Gastrocnemius medialis (tissue), 4 donors: ENCODE data around the gene RAB33A. TPM values are rescaled to one million over a fixed set of nuclear protein-coding genes. Genes with fewer than 3 reads are reported as not detected.

Experiments
- ATAC-seq, 2 donors: fragments of 150-250 bp; one replicate each; pipeline ENCODE4 v1.9.1; 2016
- DNase-seq, 2 donors: peaks; one replicate each; pipeline ENCODE4 v3.0.0-alpha.2; 2019
- H3K27ac ChIP-seq, 4 donors: fragments of 200-600 bp; sonication (generic); 1 replicate in 1 of 4; 2 replicates in 3 of 4; pipeline ENCODE4 v1.5.1; 2016 to 2018; ENCODE audit warnings: mild to moderate bottlenecking in 2 of 4, moderate library complexity in 1 of 4
- H3K27me3 ChIP-seq, 3 donors: fragments of 200-600 bp; sonication (generic) in 2 of 3; 1 replicate in 1 of 3; 2 replicates in 2 of 3; pipeline versions ENCODE4 v1.5.1 to v1.6.0; 2016 to 2019; ENCODE audit warnings: mild to moderate bottlenecking in 1 of 3, moderate library complexity in 1 of 3
- H3K36me3 ChIP-seq, 2 donors: fragments of 200-600 bp; sonication (generic) in 1 of 2; one replicate each; pipeline ENCODE4 v1.5.1; 2017 to 2018
- H3K4me1 ChIP-seq, 2 donors: fragments of 200-600 bp; sonication (generic) in 1 of 2; one replicate each; pipeline ENCODE4 v1.5.1; 2016 to 2017; ENCODE audit warnings: mild to moderate bottlenecking in 2 of 2
- H3K4me3 ChIP-seq, 4 donors: fragments of 200-600 bp; sonication (generic) in 3 of 4; 1 replicate in 1 of 4; 2 replicates in 3 of 4; pipeline ENCODE4 v1.5.1; 2016 to 2019; ENCODE audit warnings: mild to moderate bottlenecking in 2 of 4
- H3K9me3 ChIP-seq, 3 donors: fragments of 200-600 bp; sonication (generic) in 2 of 3; 1 replicate in 1 of 3; 2 replicates in 2 of 3; pipeline ENCODE4 v1.5.1; 2016 to 2019
- POLR2A ChIP-seq, 2 donors: fragments of 450-650 bp; IDR thresholded peaks; one replicate each; pipeline ENCODE4 v1.6.1; 2017; ENCODE audit warnings: antibody characterized with exemption in 2 of 2, mild to moderate bottlenecking in 2 of 2, moderate library complexity in 2 of 2
- in situ Hi-C, 4 donors: fragments of 200-750 bp; cut with MboI; loops; one replicate each; pipeline versions ENCODE4 v1.15.0 to v1.8.0; 2017; ENCODE audit warnings: low sequenced_read_pairs in 4 of 4
- intact Hi-C: fragments of 100-400 bp; cut with DNase I; formaldehyde crosslinking; loops from one replicate; pipeline ENCODE4 v1.15.1; 2023; ENCODE audit warnings: low total_unique reads
- total RNA-seq, 4 donors: library from RNA; depleted of rRNA; stranded (reverse); fragments of >200 nt; gene quantifications; one replicate each; pipeline versions ENCODE4 v1.1.0 to v1.2.3, GENCODE V29; 2016
- TF ChIP-seq, protein P1 (sequence below), 5 experiments: fragments of 450-650 bp in 3 of 5; fragments of 200-600 bp in 2 of 5; sonication (generic) in 2 of 5; IDR thresholded peaks in 4 of 5; conservative IDR thresholded peaks in 1 of 5; 1 replicate in 4 of 5; 2 replicates in 1 of 5; pipeline ENCODE4 v1.5.1; 2016 to 2019; ENCODE audit warnings: antibody characterized with exemption in 5 of 5, mild to moderate bottlenecking in 3 of 5, moderate library complexity in 3 of 5

Gene RAB33A
- total RNA-seq, 4 donors from 2014 or later = not detected

DNA sequence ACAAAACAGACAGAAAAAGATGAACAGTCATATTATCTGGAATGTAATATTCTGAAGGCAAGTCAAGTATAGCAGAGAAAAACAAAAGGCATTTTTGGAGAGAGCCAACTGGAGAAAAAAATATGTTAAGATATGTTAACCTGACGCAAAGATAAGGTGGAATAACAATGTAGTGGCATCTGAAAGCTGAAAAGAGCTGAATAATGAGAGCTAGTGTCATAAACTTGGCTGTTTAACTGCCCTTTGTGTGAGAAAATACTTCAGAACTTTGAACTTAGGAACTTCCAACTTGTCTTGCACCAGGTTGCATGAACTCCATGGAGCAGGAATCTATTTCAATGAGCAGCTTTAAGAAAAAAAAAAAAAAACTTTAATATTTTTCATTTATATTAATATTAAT lies 32.9 kb downstream of the RAB33A start:
- Histone ChIP-seq H3K27ac (no peak overlapping the region), H3K9me3 (no peaks in the 10 kb centered on the region), H3K27me3 (no peaks in the 10 kb centered on the region), H3K4me3 (no peak overlapping the region), H3K36me3 (no peaks in the 10 kb centered on the region), H3K4me1 (no peaks in the 10 kb centered on the region)
- intact Hi-C loops = no loop called here
- TF ChIP-seq, protein P1, sequence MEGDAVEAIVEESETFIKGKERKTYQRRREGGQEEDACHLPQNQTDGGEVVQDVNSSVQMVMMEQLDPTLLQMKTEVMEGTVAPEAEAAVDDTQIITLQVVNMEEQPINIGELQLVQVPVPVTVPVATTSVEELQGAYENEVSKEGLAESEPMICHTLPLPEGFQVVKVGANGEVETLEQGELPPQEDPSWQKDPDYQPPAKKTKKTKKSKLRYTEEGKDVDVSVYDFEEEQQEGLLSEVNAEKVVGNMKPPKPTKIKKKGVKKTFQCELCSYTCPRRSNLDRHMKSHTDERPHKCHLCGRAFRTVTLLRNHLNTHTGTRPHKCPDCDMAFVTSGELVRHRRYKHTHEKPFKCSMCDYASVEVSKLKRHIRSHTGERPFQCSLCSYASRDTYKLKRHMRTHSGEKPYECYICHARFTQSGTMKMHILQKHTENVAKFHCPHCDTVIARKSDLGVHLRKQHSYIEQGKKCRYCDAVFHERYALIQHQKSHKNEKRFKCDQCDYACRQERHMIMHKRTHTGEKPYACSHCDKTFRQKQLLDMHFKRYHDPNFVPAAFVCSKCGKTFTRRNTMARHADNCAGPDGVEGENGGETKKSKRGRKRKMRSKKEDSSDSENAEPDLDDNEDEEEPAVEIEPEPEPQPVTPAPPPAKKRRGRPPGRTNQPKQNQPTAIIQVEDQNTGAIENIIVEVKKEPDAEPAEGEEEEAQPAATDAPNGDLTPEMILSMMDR (IDR thresholded peaks at IDR 0.05 in 4 of 5, conservative IDR thresholded peaks at IDR 0.05 in 1 of 5) = no peak
- no peak for TF ChIP-seq POLR2A (IDR thresholded peaks at IDR 0.05)
- in situ Hi-C loops = no loop called here
- ATAC-seq (no peak), DNase-seq (no peak)

DNA sequence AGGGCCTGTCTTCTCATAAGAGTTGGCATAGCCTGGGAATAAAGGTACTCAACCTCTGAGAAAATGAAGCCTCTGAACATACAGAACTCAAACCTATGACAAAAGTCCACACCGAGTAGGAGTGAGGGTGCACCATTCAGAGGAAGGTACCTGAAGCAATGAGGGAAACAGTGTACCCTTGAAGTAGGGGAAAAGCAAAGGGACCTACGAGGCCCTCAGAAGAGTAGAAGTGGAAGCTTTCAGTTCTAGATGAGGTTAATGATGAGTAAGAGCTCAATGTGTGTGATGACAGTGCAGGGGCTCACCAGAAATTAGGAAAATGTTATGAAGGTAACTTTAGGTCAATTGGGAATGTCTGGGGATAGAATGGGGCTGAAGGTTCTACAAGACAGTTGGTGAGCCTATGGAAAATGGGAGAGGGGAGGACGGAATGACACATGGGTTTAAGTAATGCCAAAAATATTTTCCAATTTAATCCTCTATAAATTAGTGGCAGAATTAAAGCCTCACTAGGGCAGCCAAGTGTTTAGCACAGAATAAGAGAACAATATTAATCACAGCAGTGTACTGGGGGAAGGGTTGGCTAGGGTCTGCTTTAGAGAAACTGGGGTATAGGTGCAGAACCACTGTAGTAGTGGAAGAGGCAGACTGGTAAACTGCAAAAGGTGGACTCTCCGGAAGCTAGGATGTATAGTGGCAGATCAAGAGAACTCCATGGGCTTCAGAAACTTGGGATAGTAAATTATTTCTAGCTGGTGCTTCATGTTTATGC lies 39.8 kb downstream of the RAB33A start:
- TF ChIP-seq POLR2A (IDR thresholded peaks at IDR 0.05) = no peak
- TF ChIP-seq, protein P1 (IDR thresholded peaks at IDR 0.05 in 4 of 5, conservative IDR thresholded peaks at IDR 0.05 in 1 of 5) = no peak
- no peak for DNase-seq
- Histone ChIP-seq H3K27ac (no peak overlapping the region), H3K4me3 (no peak overlapping the region), H3K9me3 (no peaks in the 10 kb centered on the region), H3K27me3 (no peaks in the 10 kb centered on the region), H3K4me1 (no peaks in the 10 kb centered on the region), H3K36me3 (peaks cover 0 to 12% of the 10 kb centered on the region in 2 donors)
- no peak for ATAC-seq
- in situ Hi-C loops = no loop called here
- intact Hi-C loops = no loop called here

DNA sequence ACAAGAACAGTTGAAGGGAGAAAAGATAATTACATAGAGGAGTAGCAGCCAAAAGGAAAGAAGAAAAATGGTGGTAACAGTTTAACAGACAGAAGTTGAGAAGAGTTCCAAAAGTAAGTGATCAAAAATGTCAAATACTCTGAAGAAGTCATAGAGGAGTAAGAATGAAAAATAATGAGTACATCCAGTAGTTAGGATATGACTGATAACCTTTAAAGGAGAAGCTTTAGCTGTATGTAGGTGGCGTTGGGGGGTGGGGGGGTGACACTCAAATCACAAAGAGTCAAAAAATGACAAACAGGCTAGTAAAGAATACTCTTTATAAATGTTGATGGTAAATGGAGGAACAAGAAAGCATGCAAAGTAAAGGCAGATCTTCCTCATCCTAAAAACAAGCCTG lies 40.6 kb downstream of the RAB33A start:
- in situ Hi-C loops = no loop called here
- Histone ChIP-seq H3K27me3 (no peaks in the 10 kb centered on the region), H3K27ac (no peak overlapping the region), H3K9me3 (no peaks in the 10 kb centered on the region), H3K36me3 (peaks cover 0 to 12% of the 10 kb centered on the region in 2 donors), H3K4me1 (no peaks in the 10 kb centered on the region), H3K4me3 (no peak overlapping the region)
- TF ChIP-seq, protein P1 (IDR thresholded peaks at IDR 0.05 in 4 of 5, conservative IDR thresholded peaks at IDR 0.05 in 1 of 5) = no peak
- TF ChIP-seq POLR2A (IDR thresholded peaks at IDR 0.05) = no peak
- ATAC-seq = no peak
- intact Hi-C loops = no loop called here
- no peak for DNase-seq

DNA sequence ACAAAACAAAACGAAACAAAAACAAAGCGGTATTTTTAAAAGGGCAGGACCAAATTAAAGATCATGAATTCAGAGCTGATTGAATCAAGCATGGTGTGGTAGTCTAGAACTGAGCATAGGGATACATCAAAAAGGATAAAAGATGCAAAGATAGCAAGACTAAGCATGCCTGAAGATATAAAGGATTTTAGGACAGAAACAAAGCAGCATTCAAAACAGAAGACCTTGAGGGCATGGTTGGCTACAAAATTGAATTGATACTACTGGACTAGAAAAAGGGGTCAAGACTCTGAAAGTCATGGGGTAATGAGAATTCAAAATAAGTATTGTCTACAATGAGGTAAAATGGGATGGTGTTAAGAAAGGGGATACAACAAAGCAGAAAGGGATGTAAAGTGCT lies 41.6 kb downstream of the RAB33A start:
- H3K4me1 ChIP-seq = no peaks in the 10 kb centered on the region
- no peak overlapping the region for H3K4me3 ChIP-seq
- TF ChIP-seq POLR2A (IDR thresholded peaks at IDR 0.05) = no peak
- TF ChIP-seq, protein P1 (IDR thresholded peaks at IDR 0.05 in 4 of 5, conservative IDR thresholded peaks at IDR 0.05 in 1 of 5) = no peak
- H3K27me3 ChIP-seq = no peaks in the 10 kb centered on the region
- in situ Hi-C loops (no loop called here), intact Hi-C loops (no loop called here)
- DNase-seq (no peak), ATAC-seq (no peak)
- no peak overlapping the region for H3K27ac ChIP-seq
- no peaks in the 10 kb centered on the region for H3K9me3 ChIP-seq
- peaks cover 0 to 12% of the 10 kb centered on the region in 2 donors for H3K36me3 ChIP-seq
